ENCODE measurements around the gene LRMDA.

The LRMDA gene

GRCh38 chr10:75681334-75681733 lies 249.9 kb downstream of the LRMDA start:
- DNase-seq: no peak

GRCh38 chr10:75682649-75683557 lies 251.5 kb downstream of the LRMDA start:
- no peak for DNase-seq

- DNase-seq: no peak
Measured at GRCh38 chr10:75685187-75685586, 253.8 kb downstream of the LRMDA start.

DNA sequence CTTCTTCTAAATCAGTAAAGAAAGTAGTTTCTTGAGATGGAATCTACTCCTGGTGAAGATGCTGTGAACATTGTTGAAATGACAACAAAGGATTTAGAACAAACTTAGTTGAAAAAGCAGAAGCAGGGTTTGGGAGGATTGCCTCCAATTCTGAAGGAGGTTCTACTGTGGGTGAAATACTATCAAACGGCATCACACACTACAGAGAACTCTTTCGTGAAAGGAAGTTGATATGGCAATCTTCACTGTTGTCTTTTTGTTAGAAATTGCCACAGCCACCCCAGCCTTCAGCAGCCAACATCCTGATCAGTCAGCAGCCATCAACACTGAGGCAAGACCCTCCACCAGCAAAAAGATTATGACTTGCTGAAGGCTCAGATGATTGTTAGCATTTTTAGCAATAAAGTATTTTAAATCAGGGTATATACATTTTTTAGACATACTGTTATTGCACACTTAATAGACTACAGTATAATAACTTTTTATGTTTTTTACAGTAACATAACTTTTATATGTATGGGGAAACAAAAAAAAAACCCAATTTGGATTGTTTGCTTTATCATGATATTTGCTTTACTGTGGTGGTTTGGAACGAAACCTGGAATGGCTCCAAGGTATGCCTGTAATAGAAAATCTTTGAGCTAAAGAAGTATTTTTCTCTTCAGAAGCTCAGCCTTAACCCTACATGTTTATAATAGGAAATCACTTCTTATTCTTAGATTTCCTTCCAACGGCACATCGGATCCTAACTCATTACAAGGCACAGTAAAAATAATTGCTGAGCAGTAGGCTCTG lies 257.3 kb downstream of the LRMDA start:
- DNase-seq: no peak

GRCh38 chr10:75693489-75693888 lies 262.1 kb downstream of the LRMDA start:
- no peak for DNase-seq

- no peak for DNase-seq
Measured at GRCh38 chr10:75694269-75694668, 262.8 kb downstream of the LRMDA start.

DNA sequence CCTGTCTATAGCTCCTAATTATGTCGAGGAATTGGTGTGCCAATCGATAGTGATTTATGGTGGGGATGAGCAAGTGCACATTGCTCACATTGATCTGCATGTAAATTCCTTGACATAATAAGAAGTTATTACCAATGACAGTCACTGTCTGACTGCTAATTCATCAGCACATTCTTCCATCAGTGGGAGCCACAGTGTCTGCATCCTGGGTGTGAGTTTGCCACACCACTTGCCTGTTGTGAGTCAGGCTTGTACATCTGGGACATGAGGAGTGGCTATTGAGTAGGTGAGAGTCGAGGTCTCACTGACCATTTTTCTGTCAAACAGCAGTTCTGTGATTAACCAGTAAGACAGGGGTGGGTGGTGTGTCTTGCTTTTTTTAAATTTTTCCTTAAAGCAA lies 263.4 kb downstream of the LRMDA start:
- DNase-seq: no peak

DNA sequence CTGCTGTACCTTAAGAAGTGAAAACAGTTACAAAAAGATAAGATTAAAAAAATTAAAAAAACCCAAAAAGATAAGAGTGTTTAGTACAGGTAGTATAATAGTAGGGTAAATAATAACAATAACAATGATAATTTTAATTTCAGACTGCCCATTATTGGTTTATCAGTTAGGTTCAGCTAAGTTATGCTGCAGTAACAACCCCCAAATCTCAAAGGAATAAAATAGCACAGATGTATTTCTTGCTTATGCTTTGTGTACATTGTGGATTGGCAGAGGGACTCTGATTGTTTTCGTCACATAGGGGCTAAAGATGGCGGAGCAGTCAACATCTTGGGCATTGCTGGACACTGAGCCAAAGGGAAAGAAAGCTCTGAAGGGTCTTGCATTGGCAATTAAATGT lies 264.6 kb downstream of the LRMDA start:
- no peak for DNase-seq

GRCh38 chr10:75696536-75696935 lies 265.1 kb downstream of the LRMDA start:
- DNase-seq: no peak

- DNase-seq: no peak
Measured at GRCh38 chr10:75703191-75703854, 271.9 kb downstream of the LRMDA start.

DNA sequence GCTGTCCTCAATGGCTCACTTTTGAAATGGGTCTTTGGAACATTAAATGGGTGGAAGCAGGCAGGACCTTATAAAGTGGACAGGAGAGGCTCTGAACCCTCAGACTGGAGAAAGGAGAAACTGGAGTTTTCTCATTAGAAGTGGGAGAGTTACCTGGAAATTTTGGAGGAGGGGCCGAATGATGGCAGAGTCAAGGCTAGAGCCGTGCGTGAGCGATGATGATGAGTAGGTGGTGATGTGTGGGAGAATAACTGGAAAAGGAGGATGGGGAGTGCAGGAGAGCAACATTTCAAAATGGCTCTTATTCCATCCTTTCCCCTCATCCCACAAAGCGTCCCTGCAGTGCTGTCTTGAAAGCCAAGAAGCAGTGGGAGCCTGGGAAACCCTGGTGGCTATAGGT lies 274.0 kb downstream of the LRMDA start:
- DNase-seq: no peak

GRCh38 chr10:75707080-75707840 lies 275.8 kb downstream of the LRMDA start:
- DNase-seq: no peak

DNA sequence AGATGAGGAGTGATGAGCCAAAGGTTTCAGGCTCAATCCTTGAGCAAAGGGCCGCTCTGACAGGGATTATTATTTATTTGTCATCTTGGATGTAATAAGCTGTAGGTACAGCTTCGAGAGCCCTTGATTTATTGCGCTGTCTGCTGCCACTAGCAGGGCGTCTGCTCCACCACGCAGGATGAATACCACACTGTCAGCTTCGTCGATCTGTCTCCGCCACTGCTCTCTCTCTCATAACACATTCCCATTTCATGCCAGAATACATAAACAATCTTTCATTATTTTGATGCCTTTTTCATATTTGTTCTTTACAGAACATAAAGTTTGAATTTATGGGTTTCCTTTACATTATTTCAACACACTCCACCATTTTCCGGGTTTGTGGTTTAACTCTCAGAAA lies 276.6 kb downstream of the LRMDA start:
- DNase-seq: no peak

DNA sequence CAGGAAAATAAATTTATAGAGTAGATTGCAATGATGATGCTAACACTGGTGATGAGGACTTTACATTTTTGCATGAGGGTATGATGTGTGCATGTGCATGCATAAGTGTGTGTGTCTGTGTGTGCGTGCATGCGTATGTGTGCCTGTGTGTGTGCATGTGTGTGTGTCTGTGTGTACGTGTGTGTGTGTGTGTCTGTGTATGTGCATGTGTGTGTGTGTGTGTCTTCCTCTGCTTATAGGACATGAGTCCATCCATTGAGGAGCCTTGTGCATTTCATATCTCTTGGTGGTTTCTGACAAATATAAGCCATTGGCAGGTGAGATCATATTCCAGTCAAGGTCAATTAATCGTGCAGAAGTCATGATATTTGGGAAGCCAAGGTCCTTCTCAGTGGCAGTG lies 277.8 kb downstream of the LRMDA start:
- DNase-seq: no peak

DNA sequence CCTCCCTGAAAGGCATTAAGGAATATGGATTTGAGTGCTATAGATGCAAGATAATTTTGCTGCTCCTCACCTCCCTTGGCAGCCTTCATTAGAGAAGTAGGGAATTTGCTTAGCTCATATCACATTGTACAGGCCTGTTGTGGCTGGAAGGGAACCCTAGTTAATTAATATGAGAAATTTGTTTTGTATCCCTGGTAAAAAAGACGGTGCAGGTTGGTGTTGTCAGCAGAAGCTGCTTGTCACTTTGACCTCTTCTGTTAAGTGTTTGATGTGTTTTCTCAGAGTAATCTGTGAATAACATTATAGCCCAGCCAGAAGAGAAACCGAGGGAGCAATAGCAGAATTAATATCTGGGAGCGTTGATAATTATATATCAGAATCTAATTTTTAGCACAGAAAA lies 278.4 kb downstream of the LRMDA start:
- DNase-seq: no peak

GRCh38 chr10:75712242-75712880 lies 280.9 kb downstream of the LRMDA start:
- DNase-seq: no peak

DNA sequence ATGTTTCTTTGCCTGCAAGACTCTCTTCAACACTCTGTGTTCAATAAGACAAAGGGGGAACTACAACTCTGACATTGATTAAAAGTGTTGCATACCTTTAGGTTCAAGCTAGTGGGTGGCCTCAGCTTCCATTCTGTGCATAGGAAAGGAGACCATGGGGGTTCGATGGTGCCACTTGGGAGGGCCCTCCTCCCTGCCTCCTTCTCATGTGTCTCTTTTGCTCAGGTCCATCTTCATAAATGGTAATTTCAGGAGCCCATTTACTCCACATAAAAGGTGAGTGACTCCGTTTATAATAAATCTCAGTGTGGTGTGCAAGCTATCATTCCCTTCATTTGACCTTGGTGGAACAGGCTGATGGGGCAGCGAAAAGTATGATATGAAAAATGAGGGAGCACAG lies 285.1 kb downstream of the LRMDA start:
- no peak for DNase-seq

- no peak for DNase-seq
Measured at GRCh38 chr10:75717126-75717916, 285.9 kb downstream of the LRMDA start.

- no peak for DNase-seq
Measured at GRCh38 chr10:75718991-75719390, 287.6 kb downstream of the LRMDA start.

- no peak for DNase-seq
Measured at GRCh38 chr10:75720157-75720556, 288.7 kb downstream of the LRMDA start.

GRCh38 chr10:75722020-75722419 lies 290.6 kb downstream of the LRMDA start:
- no peak for DNase-seq

Data from hippocampal formation (tissue), 2 donors.